HG03460 (cell line): Measurements from ENCODE around the gene NLRP6.
"Not testable (repeated sequence)": the region's sequence is repeated elsewhere in the genome, so short reads cannot be mapped to it uniquely, and the experiment has no call there.

Experiments
- ATAC-seq: cut with Tn5 transposase; IDR thresholded peaks from one replicate; pipeline ENCODE4 v1.9.1; 2021; ENCODE audit not compliant: unreplicated experiment

NLRP6 gene

DNA sequence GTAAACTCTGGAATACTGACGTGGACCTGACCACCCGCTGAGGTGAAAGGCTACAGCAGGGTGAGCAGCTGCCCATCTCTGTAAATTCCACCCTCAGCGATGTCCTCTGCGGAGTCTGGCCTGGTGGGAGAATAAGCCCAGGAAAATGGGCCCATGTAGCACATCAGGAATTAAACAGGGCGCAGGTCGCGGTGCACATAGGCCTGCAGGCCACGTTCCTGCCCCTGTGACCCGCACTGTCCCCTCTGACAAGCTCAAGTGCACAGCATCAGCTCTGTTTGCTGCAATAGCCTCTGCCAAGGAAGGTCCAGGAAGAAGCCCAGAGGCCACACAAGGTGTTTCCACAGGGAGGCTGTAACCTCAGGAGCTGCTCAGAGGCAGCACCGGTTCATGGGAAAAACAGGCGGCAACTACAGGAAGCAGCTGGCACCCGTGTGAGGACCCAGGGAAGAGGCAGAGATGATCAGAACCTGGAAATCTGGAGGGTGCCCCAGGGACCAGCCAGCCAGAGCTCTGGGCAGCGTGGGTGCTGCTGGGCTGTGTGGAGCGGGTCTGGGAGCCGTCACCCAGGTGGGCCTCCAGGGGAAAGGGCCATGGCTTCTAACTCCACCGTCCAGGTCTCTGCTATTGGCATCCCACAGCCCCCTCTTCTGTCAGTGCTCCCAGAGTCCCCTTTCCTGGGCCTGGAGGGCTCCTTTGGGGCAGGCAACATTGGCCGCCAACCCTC, 28.6 kb downstream of the NLRP6 start:
- no peak for ATAC-seq

DNA sequence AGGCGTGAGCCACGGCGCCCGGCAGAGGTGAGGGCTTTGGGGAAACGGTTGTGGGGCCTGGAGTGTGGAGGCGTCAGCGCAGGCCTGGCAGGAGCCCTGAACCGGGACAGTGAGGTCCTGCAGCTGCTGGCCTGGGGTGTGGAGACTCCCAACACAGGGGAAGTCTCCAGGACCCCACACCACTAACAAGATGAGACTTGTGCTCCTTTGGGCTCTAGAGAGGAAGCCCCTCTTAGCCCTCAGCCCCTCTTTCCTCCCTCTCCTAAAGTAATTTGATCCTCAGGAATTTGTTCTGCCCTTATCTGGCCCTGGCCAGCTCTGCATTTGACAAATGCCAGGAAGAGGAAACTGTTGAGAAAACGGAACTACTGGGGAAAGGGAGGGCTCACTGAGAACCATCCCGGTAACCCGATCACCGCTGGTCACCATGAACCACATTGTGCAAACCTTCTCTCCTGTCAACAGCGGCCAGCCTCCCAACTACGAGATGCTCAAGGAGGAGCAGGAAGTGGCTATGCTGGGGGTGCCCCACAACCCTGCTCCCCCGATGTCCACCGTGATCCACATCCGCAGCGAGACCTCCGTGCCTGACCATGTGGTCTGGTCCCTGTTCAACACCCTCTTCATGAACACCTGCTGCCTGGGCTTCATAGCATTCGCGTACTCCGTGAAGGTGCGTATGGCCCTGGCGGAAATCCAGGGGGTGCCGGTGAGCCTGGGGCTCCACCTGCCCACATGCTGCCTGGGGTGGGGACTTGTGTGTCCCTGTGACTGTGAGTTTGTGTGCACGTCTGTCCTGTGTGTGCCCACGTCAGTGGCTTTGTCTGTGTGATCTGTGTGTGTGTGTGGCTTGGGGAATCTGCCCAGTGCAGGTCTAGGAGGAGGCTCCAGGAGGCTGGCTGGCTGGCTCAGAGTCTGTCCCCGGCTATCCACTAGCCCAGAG, 29.8 kb downstream of the NLRP6 start, which contains the start of gene IFITM2:
TSS of gene IFITM2 (plus strand) at position 51 of the 943 bp plus-strand sequence. CDS start at position 428, 377 bp downstream.
- ATAC-seq = peak; percentile 39

- ATAC-seq = not testable (repeated sequence)
These were observed 30.8 kb downstream of the NLRP6 start for GRCh38 chr11:308740-309665.

DNA sequence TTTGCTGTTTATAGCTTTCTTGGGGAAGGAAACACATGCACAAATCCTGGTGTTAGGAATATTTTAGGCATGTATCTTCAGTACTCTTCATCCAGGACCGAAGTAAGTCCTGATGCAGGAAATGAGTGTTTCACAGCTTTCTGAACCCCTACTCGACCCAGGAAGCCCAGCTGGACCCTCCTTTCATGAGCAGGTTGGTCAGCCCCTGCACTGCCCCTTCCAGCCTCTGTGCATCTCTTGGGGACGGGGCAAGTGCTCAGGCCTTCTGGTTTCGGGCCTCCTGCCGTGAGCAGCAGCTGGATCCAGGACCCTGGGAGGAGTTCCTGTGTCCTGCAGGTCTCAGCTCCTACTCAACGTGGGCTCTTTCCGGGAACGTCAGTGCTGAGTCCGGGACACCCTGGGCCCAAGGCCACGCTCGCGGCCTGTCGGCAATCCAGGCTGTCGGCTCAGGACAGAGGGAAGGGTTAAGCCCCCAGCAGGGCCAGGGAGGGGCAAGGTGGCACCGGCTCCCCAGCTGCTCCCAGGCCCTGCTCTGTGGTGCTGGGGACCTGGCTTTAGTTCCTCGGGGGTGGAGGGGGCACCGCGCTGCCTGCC, 31.9 kb downstream of the NLRP6 start:
- not testable (repeated sequence) for ATAC-seq

- not testable (repeated sequence) for ATAC-seq
These were observed 33.0 kb downstream of the NLRP6 start for GRCh38 chr11:311013-311748.

DNA sequence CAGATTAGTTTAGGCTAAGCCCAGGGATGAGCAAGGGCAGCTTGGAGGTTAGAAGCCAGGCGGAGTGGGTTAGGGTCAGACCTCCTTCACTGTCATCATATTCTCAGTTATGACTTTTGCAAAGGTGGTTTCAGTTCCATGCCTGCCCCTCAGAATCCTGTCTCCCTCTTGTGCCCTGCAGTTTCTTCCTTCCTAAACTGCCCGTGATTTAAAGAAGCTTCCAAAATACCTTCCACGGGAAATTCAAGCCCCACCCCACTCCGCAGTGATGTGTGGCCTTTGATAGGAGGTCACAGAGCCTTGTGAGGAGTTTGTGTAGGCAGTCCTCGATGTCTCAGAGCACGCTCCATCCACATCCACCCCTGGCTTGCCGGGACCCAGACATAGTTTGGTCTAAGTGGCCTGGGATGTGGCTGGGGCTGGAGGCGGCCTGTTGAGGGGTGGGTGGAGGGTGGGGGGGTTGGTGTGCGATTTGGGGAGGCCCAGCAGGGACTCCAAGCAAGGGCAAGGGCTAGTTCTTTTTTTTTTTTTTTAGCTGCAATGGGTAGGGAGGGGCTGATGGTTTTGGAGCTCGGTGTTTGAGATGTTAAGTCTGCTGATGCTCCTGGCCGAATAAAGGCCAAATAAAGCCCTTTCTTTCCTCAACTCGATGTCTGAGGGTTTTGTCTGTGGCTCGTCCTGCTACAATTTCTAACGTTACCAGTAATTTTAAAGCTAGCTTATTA, 34.0 kb downstream of the NLRP6 start:
- ATAC-seq = no peak

- no peak for ATAC-seq
These were observed 35.1 kb downstream of the NLRP6 start for GRCh38 chr11:313304-313786.

DNA sequence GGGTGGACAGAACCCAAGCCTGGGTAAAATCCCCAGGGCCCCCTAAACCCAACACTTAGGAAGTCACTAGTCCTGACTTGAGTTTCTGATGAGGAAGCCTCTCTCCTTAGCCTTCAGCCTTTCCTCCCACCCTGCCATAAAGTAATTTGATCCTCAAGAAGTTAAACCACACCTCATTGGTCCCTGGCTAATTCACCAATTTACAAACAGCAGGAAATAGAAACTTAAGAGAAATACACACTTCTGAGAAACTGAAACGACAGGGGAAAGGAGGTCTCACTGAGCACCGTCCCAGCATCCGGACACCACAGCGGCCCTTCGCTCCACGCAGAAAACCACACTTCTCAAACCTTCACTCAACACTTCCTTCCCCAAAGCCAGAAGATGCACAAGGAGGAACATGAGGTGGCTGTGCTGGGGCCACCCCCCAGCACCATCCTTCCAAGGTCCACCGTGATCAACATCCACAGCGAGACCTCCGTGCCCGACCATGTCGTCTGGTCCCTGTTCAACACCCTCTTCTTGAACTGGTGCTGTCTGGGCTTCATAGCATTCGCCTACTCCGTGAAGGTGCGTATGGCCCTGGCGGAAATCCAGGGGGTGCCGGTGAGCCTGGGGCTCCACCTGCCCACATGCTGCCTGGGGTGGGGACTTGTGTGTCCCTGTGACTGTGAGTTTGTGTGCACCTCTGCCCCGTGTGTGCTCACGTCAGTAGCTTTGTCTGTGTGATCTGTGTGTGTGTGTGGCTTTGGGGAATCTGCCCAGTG, 35.8 kb downstream of the NLRP6 start, which contains the start of gene IFITM1:
TSS of gene IFITM1 (plus strand) at position 254 of the 767 bp plus-strand sequence. CDS start at position 385, 131 bp downstream.
- no peak for ATAC-seq

- not testable (repeated sequence) for ATAC-seq
These were observed 36.3 kb downstream of the NLRP6 start for GRCh38 chr11:314554-314875.

DNA sequence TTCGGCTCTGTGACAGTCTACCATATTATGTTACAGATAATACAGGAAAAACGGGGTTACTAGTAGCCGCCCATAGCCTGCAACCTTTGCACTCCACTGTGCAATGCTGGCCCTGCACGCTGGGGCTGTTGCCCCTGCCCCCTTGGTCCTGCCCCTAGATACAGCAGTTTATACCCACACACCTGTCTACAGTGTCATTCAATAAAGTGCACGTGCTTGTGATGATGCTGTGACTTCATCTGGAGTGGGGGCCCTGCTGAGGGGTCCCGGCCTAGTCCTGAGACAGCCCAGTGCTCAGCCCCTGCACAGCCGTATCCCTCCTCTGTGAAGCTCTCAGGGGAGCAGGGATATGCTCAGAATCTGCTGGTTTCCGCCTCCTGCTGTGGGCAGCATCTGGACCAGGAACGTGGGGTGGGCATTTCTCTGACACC, 36.9 kb downstream of the NLRP6 start:
- ATAC-seq = no peak

DNA sequence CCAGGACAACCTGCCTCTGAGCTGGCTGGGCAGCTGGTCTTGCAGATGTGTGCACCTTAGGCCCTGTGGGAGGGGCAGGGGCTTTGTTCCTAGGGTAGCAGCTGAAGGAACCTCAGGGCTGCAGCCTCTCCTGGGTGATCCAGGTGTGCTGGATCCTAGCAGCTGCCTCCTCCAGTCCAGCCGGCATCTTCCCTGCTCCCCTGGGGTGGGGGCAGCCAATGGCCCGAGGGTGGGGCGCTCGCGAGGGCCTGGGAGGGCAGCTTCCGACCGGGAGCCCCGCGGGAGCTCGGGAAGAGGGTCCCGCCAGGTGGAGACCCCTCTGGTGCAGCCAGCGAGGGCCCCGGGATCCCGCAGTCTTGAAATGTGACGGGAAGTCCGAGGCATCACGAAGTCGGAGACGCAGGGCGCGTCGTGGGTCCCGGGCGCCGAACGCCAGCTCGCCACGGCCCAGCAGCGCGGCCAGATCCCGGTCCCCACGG, 37.3 kb downstream of the NLRP6 start:
- ATAC-seq = no peak

DNA sequence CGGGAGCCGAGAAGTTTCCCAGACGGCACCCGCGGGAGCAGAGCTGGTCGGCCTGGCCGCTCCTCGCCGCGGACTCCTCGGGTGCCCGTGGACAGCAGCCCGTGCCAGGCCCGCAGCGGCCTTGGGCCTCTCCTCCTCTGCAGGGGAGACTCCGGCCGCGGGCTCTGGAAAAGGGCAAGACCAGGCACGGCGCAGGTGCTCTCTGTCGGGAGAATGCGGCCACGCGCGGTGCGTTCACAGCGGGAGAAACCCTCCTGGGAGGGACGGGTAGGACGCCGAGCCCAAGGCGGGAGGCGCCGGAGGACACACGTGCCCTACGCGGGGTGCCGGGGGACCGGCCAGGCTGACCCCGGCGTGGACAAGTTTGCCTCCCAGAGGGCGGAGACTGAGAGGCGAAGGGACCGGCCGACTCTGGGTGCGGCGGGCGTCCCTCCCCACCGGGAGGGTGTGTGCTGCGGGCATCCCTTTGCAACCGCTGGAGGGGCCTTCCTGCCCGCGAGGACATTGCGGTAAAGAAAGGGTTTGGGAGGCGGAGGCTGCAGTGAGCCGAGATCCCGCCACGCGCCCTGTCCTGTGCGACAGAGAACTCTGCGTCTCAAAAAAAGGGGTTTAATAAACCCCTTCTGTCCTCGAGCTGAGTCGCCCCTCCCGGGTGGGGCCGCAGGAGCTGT, 38.0 kb downstream of the NLRP6 start:
- no peak for ATAC-seq

GRCh38 chr11:316891-317301, 38.7 kb downstream of the NLRP6 start:
- ATAC-seq = no peak

DNA sequence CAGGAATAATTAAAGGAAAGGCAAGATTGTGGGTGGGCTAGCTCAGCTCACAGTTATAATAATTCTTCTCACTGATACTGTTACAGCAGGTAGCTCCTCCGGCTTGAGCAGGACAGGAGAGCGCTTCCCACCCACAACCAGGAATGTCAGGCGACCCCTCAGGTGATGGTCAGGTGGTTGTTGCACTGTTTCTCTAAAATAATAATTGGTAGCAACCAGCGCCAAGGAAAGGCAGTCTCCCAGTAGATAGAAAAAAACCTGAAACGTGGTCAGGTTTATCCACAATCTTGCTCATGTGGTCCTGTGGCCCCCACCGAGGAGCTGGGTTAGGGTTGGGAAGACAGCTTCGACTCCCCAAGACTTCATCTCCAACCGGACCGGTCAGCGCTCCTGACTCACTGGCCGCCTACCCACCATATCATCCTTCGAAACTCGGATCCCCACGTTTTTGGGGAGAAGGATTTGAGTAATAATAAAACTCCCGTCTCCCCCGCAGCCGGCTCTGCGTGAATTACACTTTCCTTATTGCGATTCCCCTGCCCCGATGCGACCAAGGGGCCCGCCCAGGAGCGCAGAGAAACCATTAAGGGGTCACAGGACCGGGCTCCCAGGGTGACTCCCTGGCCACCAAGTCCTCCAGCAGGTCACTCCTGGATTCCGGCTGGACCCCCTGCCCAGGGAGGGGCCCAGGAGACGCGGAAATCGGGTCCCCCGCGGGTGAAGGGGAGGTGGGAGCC, 39.6 kb downstream of the NLRP6 start:
- ATAC-seq = not testable (repeated sequence)

- ATAC-seq = not testable (repeated sequence)
These were observed 40.4 kb downstream of the NLRP6 start for GRCh38 chr11:318405-319120.
